HK-2 (cell line): ENCODE data around the gene CSRP1.

Experiments
- DNase-seq: peaks from one replicate; pipeline ENCODE4 v3.0.0-alpha.2; 2018; ENCODE audit not compliant: unreplicated experiment

The CSRP1 gene

GRCh38 chr1:201455098-201455497 is 51.8 kb downstream of the CSRP1 start:
- no peak for DNase-seq

GRCh38 chr1:201454608-201455007 is 52.3 kb downstream of the CSRP1 start:
- no peak for DNase-seq

- no peak for DNase-seq
Observed at GRCh38 chr1:201452866-201453265, 54.1 kb downstream of the CSRP1 start.

- no peak for DNase-seq
Observed at GRCh38 chr1:201450721-201451291, 56.1 kb downstream of the CSRP1 start.

- DNase-seq = no peak
Observed at GRCh38 chr1:201448990-201449389, 57.9 kb downstream of the CSRP1 start.

GRCh38 chr1:201447903-201448871 is 58.7 kb downstream of the CSRP1 start:
- peak; percentile 80 for DNase-seq

GRCh38 chr1:201445310-201445709 is 61.6 kb downstream of the CSRP1 start:
- no peak for DNase-seq

- DNase-seq = no peak
Observed at GRCh38 chr1:201444792-201445191, 62.1 kb downstream of the CSRP1 start.

GRCh38 chr1:201443747-201444146 is 63.2 kb downstream of the CSRP1 start:
- no peak for DNase-seq

GRCh38 chr1:201436969-201437368 is 70.0 kb downstream of the CSRP1 start:
- no peak for DNase-seq

- DNase-seq = no peak
Observed at GRCh38 chr1:201436393-201436792, 70.5 kb downstream of the CSRP1 start.

GRCh38 chr1:201434266-201434665 is 72.7 kb downstream of the CSRP1 start:
- DNase-seq = no peak

GRCh38 chr1:201433609-201434008 is 73.3 kb downstream of the CSRP1 start:
- no peak for DNase-seq
